H1 (cell line): Measurements from ENCODE around the gene MAPK11. TPM values are rescaled to one million over a fixed set of nuclear protein-coding genes. Genes with fewer than 3 reads are reported as not detected.

Experiments used
- CTCF ChIA-PET: fragments of 300-600 bp; sonication (Branson Sonifier 250); formaldehyde crosslinking; loops from one replicate; lab custom pipeline; 2021; ENCODE audit not compliant: partially characterized antibody; lab: Charles Lee
- POLR2A ChIA-PET: fragments of 300-600 bp; sonication (Branson Sonifier 250); formaldehyde crosslinking; loops from one replicate; lab custom pipeline; 2021; ENCODE audit warnings: inconsistent platforms; ENCODE audit not compliant: partially characterized antibody; lab: Charles Lee
- DNase-seq, 2 experiments: peaks; one replicate each; pipeline versions ENCODE4 v3.0.0 to v3.0.0-alpha.2; 2010 to 2022; ENCODE audit warnings: low spot score in 2 of 2, low read depth in 1 of 2, mixed read lengths in 1 of 2
- FAIRE-seq: peaks from 2 replicates; lab custom pipeline; 2011; peaks lifted over from hg19 to GRCh38; lab: Jason Lieb, UNC
- H2AFZ ChIP-seq: 2 replicates; pipeline ENCODE4 v1.8.1; 2012; ENCODE audit warnings: low read length, inconsistent platforms
- H2AK5ac ChIP-seq: 2 replicates; pipeline ENCODE4 v1.6.1; 2013; ENCODE audit warnings: low read depth, low read length
- H2BK120ac ChIP-seq: replicated peaks from 2 replicates; pipeline ENCODE3; 2013; ENCODE audit warnings: low read depth, low read length, inconsistent platforms
- H2BK12ac ChIP-seq: 2 replicates; pipeline ENCODE4 v1.6.1; 2013; ENCODE audit warnings: low read depth, low read length
- H2BK15ac ChIP-seq: 2 replicates; pipeline ENCODE4 v1.6.1; 2013; ENCODE audit warnings: low read length
- H2BK20ac ChIP-seq: 2 replicates; pipeline ENCODE4 v1.6.1; 2013; ENCODE audit warnings: low read length
- H2BK5ac ChIP-seq: 2 replicates; pipeline ENCODE4 v1.6.1; 2013; ENCODE audit warnings: low read depth, low read length
- H3K14ac ChIP-seq: 2 replicates; pipeline ENCODE4 v1.6.1; 2013; ENCODE audit warnings: inconsistent platforms; ENCODE audit not compliant: insufficient read length
- H3K18ac ChIP-seq: 2 replicates; pipeline ENCODE4 v1.6.1; 2013; ENCODE audit warnings: low read length; ENCODE audit errors: extremely low read depth
- H3K23ac ChIP-seq: 2 replicates; pipeline ENCODE4 v1.6.1; 2013; ENCODE audit warnings: inconsistent platforms; ENCODE audit not compliant: insufficient read length
- H3K23me2 ChIP-seq: 2 replicates; pipeline ENCODE4 v1.6.1; 2013; ENCODE audit warnings: low read depth, low read length
- H3K27ac ChIP-seq: 2 replicates; pipeline ENCODE4 v1.6.1; 2011; ENCODE audit warnings: low read depth, low read length, inconsistent platforms
- H3K27me3 ChIP-seq, 4 experiments: replicated peaks in 1 of 4; 1 replicate in 1 of 4; 2 replicates in 3 of 4; pipeline versions ENCODE4 v1.6.1 to v1.8.1; 2011 to 2013; ENCODE audit warnings: low read length in 3 of 4, mild to moderate bottlenecking in 3 of 4, inconsistent platforms in 2 of 4, mixed read lengths in 2 of 4, moderate library complexity in 1 of 4; ENCODE audit not compliant: control insufficient read depth in 3 of 4, insufficient read depth in 3 of 4; ENCODE audit errors: extremely low read depth in 1 of 4
- H3K36me3 ChIP-seq, 4 experiments: 2 replicates each; pipeline versions ENCODE4 v1.6.1 to v1.8.1; 2011 to 2013; ENCODE audit warnings: mild to moderate bottlenecking in 4 of 4, low read length in 3 of 4, moderate library complexity in 2 of 4, control low read depth in 1 of 4, inconsistent platforms in 1 of 4; ENCODE audit not compliant: insufficient read depth in 4 of 4, control insufficient read depth in 2 of 4
- H3K4ac ChIP-seq: replicated peaks from 2 replicates; pipeline ENCODE3; 2013; ENCODE audit warnings: low read length, low read depth, mixed read lengths, inconsistent platforms; ENCODE audit not compliant: insufficient read length
- H3K4me1 ChIP-seq, 4 experiments: replicated peaks in 1 of 4; 1 replicate in 1 of 4; 2 replicates in 3 of 4; pipeline versions ENCODE4 v1.6.1 to v1.8.1; 2011 to 2013; ENCODE audit warnings: low read length in 3 of 4, inconsistent platforms in 2 of 4, mixed read lengths in 1 of 4; ENCODE audit not compliant: insufficient read depth in 4 of 4, control insufficient read depth in 3 of 4
- H3K4me2 ChIP-seq, 2 experiments: 2 replicates each; pipeline versions ENCODE4 v1.6.1 to v1.8.1; 2011 to 2013; ENCODE audit warnings: low read depth in 2 of 2, low read length in 2 of 2, control low read depth in 1 of 2, inconsistent platforms in 1 of 2, mild to moderate bottlenecking in 1 of 2; ENCODE audit not compliant: insufficient read depth in 1 of 2
- H3K4me3 ChIP-seq, 4 experiments: fragments of 200-600, 300-600 bp in 1 of 4; sonication (generic), shearing (Covaris generic), sonication (Bioruptor Twin) in 1 of 4; 2 replicates each; pipeline versions ENCODE4 v1.5.1 to v1.8.1; 2011 to 2016; ENCODE audit warnings: low read length in 4 of 4, low read depth in 3 of 4, control low read depth in 2 of 4, inconsistent platforms in 2 of 4, mild to moderate bottlenecking in 2 of 4, mixed read lengths in 1 of 4, moderate library complexity in 1 of 4; ENCODE audit not compliant: insufficient read depth in 2 of 4; ENCODE audit errors: extremely low read depth in 1 of 4
- H3K56ac ChIP-seq: replicated peaks from 2 replicates; pipeline ENCODE3; 2013; ENCODE audit warnings: low read depth, mild to moderate bottlenecking, mixed read lengths, low read length, inconsistent platforms; ENCODE audit not compliant: insufficient read length
- H3K79me1 ChIP-seq: 2 replicates; pipeline ENCODE4 v1.6.1; 2013; ENCODE audit warnings: low read depth, low read length, control low read depth
- H3K79me2 ChIP-seq, 2 experiments: 2 replicates each; pipeline versions ENCODE4 v1.6.1 to v1.8.1; 2012 to 2013; ENCODE audit warnings: low read length in 2 of 2, mild to moderate bottlenecking in 2 of 2, inconsistent platforms in 1 of 2; ENCODE audit not compliant: insufficient read depth in 2 of 2, control insufficient read depth in 1 of 2
- H3K9ac ChIP-seq, 4 experiments: replicated peaks in 1 of 4; 1 replicate in 1 of 4; 2 replicates in 3 of 4; pipeline versions ENCODE4 v1.6.1 to v1.8.1; 2011 to 2013; ENCODE audit warnings: low read depth in 3 of 4, low read length in 3 of 4, control low read depth in 2 of 4, mild to moderate bottlenecking in 2 of 4, moderate library complexity in 2 of 4, inconsistent platforms in 1 of 4; ENCODE audit errors: extremely low read depth in 1 of 4
- H3K9me3 ChIP-seq, 2 experiments: 2 replicates each; pipeline versions ENCODE4 v1.6.1 to v1.8.1; 2012 to 2013; ENCODE audit warnings: mild to moderate bottlenecking in 2 of 2, moderate library complexity in 2 of 2, control low read depth in 1 of 2, inconsistent platforms in 1 of 2, low read depth in 1 of 2, low read length in 1 of 2, mixed read lengths in 1 of 2; ENCODE audit not compliant: insufficient read depth in 2 of 2
- H4K20me1 ChIP-seq, 2 experiments: replicated peaks in 1 of 2; 2 replicates each; pipeline versions ENCODE3 to v1.8.1; 2011 to 2013; ENCODE audit warnings: inconsistent platforms in 2 of 2, low read length in 2 of 2, mild to moderate bottlenecking in 1 of 2; ENCODE audit not compliant: insufficient read depth in 2 of 2, control insufficient read depth in 1 of 2
- H4K5ac ChIP-seq: 2 replicates; pipeline ENCODE4 v1.6.1; 2013; ENCODE audit warnings: low read length, low read depth, mixed read lengths, inconsistent platforms; ENCODE audit not compliant: insufficient read length
- H4K8ac ChIP-seq: 2 replicates; pipeline ENCODE4 v1.8.0; 2013; ENCODE audit warnings: mild to moderate bottlenecking, moderate library complexity, low read length, inconsistent platforms; ENCODE audit not compliant: insufficient read depth; ENCODE audit errors: extremely low read depth
- H4K91ac ChIP-seq: replicated peaks from 2 replicates; pipeline ENCODE3; 2013; ENCODE audit warnings: low read length, mixed read lengths, inconsistent platforms; ENCODE audit not compliant: insufficient read length
- HDAC6 ChIP-seq: IDR thresholded peaks from one replicate; pipeline ENCODE4 v1.7.1; 2012; ENCODE audit warnings: low read depth, mild to moderate bottlenecking, inconsistent platforms, low read length, moderate library complexity
- KDM1A ChIP-seq: fragments of 200-600, 300-600 bp; sonication (generic); IDR thresholded peaks from 2 replicates; pipeline ENCODE4 v1.7.1; 2016; ENCODE audit warnings: mild to moderate bottlenecking, low read length, borderline replicate concordance
- WGBS, 2 experiments: shearing (Covaris generic) in 1 of 2; methylation state at CpG; one replicate each; pipeline versions ENCODE4 v1.1.6 to v1.1.7; 2013 to 2015; ENCODE audit warnings: low lambda C conversion rate in 2 of 2, mixed read lengths in 2 of 2, inconsistent platforms in 1 of 2, low coverage in 1 of 2, missing lambda C conversion rate in 1 of 2; ENCODE audit not compliant: insufficient replicate concordance in 2 of 2, insufficient coverage in 1 of 2, insufficient read length in 1 of 2; ENCODE audit errors: extremely low coverage in 1 of 2, missing lambda C conversion rate in 1 of 2; 5-methylcytosine and 5-hydroxymethylcytosine counted together
- polyA plus RNA-seq, 7 experiments: library from polyadenylated mRNA; depleted of rRNA in 3 of 7; stranded (reverse) in 5 of 7; unstranded in 2 of 7; fragments of >200 nt in 5 of 7; fragments of 200-250 nt in 2 of 7; gene quantifications; 1 replicate in 5 of 7; 2 replicates in 1 of 7; 4 replicates in 1 of 7; pipeline versions ENCODE4 v1.2.1 to v1.2.3, GENCODE V29; 2011 to 2013; ENCODE audit warnings: missing spikeins in 2 of 7, mixed read lengths in 2 of 7
- total RNA-seq: library from RNA; stranded (reverse); fragmentation: NEBNext Ultra II Directional; extraction: Animal tissue kit (Norgen Biotek cat#: 25700); gene quantifications from 2 replicates; pipeline ENCODE4 v1.2.1, GENCODE V29; 2021
- TF ChIP-seq, protein P1 (sequence below), 3 experiments: IDR thresholded peaks; 1 replicate in 2 of 3; 2 replicates in 1 of 3; pipeline versions ENCODE4 v1.5.1 to v1.6.1; 2011; ENCODE audit warnings: low read length in 3 of 3, mild to moderate bottlenecking in 3 of 3, inconsistent platforms in 2 of 3, low read depth in 1 of 3, moderate library complexity in 1 of 3; ENCODE audit not compliant: insufficient read depth in 1 of 3; ENCODE audit errors: control extremely low read depth in 1 of 3

MAPK11 gene
- total and polyA plus RNA-seq, 2 of the 8 experiments (the other 6 are each of a cell fraction or from before 2014, with no cell fraction given) = 0.70 to 1.5 TPM

DNA sequence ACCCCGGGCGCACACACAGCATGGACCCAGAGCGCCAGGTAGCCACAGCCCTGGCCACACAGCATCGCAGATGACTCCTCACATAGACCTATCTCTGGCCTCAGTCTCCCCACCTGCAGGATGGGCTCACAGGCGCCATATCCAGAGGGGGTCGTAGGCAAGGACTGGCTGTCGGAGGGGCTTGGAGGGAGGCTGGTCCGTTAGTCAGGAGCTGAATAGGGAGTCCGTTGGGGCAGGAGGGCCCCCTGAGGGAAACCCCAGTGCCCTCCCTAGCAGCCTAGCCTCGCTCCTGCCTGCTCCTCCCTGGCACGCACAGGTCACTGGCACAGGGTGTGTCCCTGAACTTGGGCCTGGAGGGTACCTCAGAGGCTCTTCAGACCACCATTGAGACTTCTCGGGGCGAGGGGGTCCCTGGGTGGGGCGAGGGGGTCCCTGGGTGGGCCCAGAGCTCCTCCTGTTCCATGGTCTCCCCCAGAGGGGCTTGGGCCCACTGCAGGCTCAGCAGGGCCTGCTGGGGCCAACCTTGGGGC, 35.3 kb upstream of the MAPK11 start:
- POLR2A ChIA-PET = interaction anchor here (0.7 to 2.4 kb wide), 2 partner anchors 11 to 16 kb away, joined by 3 to 15 read pairs; no protein-coding TSS in a partner anchor
- H2BK5ac ChIP-seq = 0 out of 2 replicates have a peak overlapping the region, but pooled peaks have one; percentile 39
- H3K9me3 ChIP-seq = no peaks in the 10 kb centered on the region; a peak in 1 of 4 replicates
- DNase-seq (no peak), FAIRE-seq (no peak)
- H3K36me3 ChIP-seq = no peaks in the 10 kb centered on the region
- no peak overlapping the region for H3K14ac ChIP-seq
- peak overlapping the region; percentile 61 for H4K91ac ChIP-seq
- H3K27me3 ChIP-seq = no peaks in the 10 kb centered on the region; a peak in 2 of 7 replicates
- H4K5ac ChIP-seq = no peak overlapping the region
- peak overlapping the region; percentile 53 to 80; a peak in 3 of 4 replicates for H3K4me2 ChIP-seq
- peak overlapping the region; percentile 53 for H4K8ac ChIP-seq
- peaks cover 4% of the 10 kb centered on the region for H3K79me1 ChIP-seq
- CTCF ChIA-PET = interaction anchor here (1.0 to 3.2 kb wide), 7 partner anchors 8 to 53 kb away, joined by 3 to 16 read pairs (median 7); no protein-coding TSS in a partner anchor
- peaks cover 4% of the 10 kb centered on the region; the same call in 1 of the 2 replicates for H3K23me2 ChIP-seq
- peak overlapping the region; percentile 28; the same call in 1 of the 2 replicates for H3K27ac ChIP-seq
- peaks cover 8 to 24% of the 10 kb centered on the region in 2 experiments for H4K20me1 ChIP-seq
- H3K18ac ChIP-seq = no peak overlapping the region; the same call in 1 of the 2 replicates
- H3K23ac ChIP-seq = no peak overlapping the region
- H3K56ac ChIP-seq = no peak overlapping the region
- H3K9ac ChIP-seq = no peak overlapping the region
- no peak overlapping the region for H2AFZ ChIP-seq
- WGBS, 2 experiments = 88% methylated on average over 14 of the region's 14 CpGs; no CpG with 5 or more reads in 1 of the 2 experiments
- H2BK12ac ChIP-seq = no peak overlapping the region; the same call in 1 of the 2 replicates
- TF ChIP-seq KDM1A (peak; percentile 40; the same call in 1 of the 2 replicates), HDAC6 (no peak)
- TF ChIP-seq, protein P1, sequence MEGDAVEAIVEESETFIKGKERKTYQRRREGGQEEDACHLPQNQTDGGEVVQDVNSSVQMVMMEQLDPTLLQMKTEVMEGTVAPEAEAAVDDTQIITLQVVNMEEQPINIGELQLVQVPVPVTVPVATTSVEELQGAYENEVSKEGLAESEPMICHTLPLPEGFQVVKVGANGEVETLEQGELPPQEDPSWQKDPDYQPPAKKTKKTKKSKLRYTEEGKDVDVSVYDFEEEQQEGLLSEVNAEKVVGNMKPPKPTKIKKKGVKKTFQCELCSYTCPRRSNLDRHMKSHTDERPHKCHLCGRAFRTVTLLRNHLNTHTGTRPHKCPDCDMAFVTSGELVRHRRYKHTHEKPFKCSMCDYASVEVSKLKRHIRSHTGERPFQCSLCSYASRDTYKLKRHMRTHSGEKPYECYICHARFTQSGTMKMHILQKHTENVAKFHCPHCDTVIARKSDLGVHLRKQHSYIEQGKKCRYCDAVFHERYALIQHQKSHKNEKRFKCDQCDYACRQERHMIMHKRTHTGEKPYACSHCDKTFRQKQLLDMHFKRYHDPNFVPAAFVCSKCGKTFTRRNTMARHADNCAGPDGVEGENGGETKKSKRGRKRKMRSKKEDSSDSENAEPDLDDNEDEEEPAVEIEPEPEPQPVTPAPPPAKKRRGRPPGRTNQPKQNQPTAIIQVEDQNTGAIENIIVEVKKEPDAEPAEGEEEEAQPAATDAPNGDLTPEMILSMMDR (IDR thresholded peaks at IDR 0.05; ENCODE audit: control extremely low read depth in 1 of 3, insufficient read depth in 1 of 3, low read depth in 1 of 3, low read length in 3 of 3) = no peak
- peak overlapping the region; percentile 92; the same call in 1 of the 2 replicates for H2BK15ac ChIP-seq
- H3K4me1 ChIP-seq = peaks cover 3 to 38% (median 25%) of the 10 kb centered on the region in 4 experiments
- peak overlapping the region in 3 of 4 experiments; percentile 65 to 70 (median 68); a peak in 2 of 8 replicates for H3K4me3 ChIP-seq
- peak overlapping the region; percentile 43 for H2BK120ac ChIP-seq
- peak overlapping the region; percentile 54 for H2AK5ac ChIP-seq
- no peak overlapping the region for H2BK20ac ChIP-seq
- peaks cover 0 to 8% of the 10 kb centered on the region in 2 experiments; a peak in 2 of 4 replicates for H3K79me2 ChIP-seq
- no peak overlapping the region for H3K4ac ChIP-seq
